ENCODE measurements around the gene PUM1. TPM values are rescaled to one million over a fixed set of nuclear protein-coding genes. Genes with fewer than 3 reads are reported as not detected.

Gene PUM1
- total RNA-seq, 2 experiments from 2014 or later = 112 to 113 TPM

- Mint-ChIP-seq H3K4me3 (no peak overlapping the region), H3K9me3 (ENCODE audit: low read depth) (no peaks in the 10 kb centered on the region), H3K27me3 (peaks cover 29% of the 10 kb centered on the region), H3K27ac (no peak overlapping the region), H3K4me1 (peaks cover 14% of the 10 kb centered on the region), H3K36me3 (no peaks in the 10 kb centered on the region)
- CTCF ChIA-PET = interaction anchor here (1.1 to 6.7 kb wide), 10 partner anchors 9 to 193 kb away, joined by 3 to 120 read pairs (median 8); partner anchors contain the start of gene LAPTM5
- DNase-seq = no peak
- no peak for ATAC-seq
Observed at GRCh38 chr1:30912224-30912623, 153.3 kb downstream of the PUM1 start.

GRCh38 chr1:30911059-30911954, 154.2 kb downstream of the PUM1 start:
- Mint-ChIP-seq H3K4me3 (no peak overlapping the region), H3K9me3 (ENCODE audit: low read depth) (no peaks in the 10 kb centered on the region), H3K4me1 (peaks cover 14% of the 10 kb centered on the region), H3K36me3 (no peaks in the 10 kb centered on the region), H3K27ac (no peak overlapping the region), H3K27me3 (peaks cover 36% of the 10 kb centered on the region)
- DNase-seq (peak; percentile 68), ATAC-seq (peak; percentile 42)
- CTCF ChIA-PET = interaction anchor here (0.7 to 6.7 kb wide), 22 partner anchors 8 to 192 kb away, joined by 3 to 120 read pairs (median 4); partner anchors contain the start of gene LAPTM5

- no peaks in the 10 kb centered on the region for H3K9me3 Mint-ChIP-seq (ENCODE audit: low read depth)
- H3K4me1 Mint-ChIP-seq = peaks cover 14% of the 10 kb centered on the region
- DNase-seq = no peak
- H3K36me3 Mint-ChIP-seq = no peaks in the 10 kb centered on the region
- peaks cover 51% of the 10 kb centered on the region for H3K27me3 Mint-ChIP-seq
- H3K4me3 Mint-ChIP-seq = no peak overlapping the region
- no peak for ATAC-seq
- no peak overlapping the region for H3K27ac Mint-ChIP-seq
- CTCF ChIA-PET = interaction anchor here (1.1 to 6.7 kb wide), 5 partner anchors 20 to 130 kb away, joined by 4 to 120 read pairs (median 15); no protein-coding TSS in a partner anchor
Observed at GRCh38 chr1:30909365-30910068, 156.0 kb downstream of the PUM1 start.

- Mint-ChIP-seq H3K9me3 (ENCODE audit: low read depth) (no peaks in the 10 kb centered on the region), H3K27ac (no peak within 1 kb of the TSS), H3K4me3 (peak within 1 kb of the TSS; percentile 30), H3K36me3 (no peaks in the 10 kb centered on the region), H3K4me1 (peaks cover 14% of the 10 kb centered on the region), H3K27me3 (peaks cover 55% of the 10 kb centered on the region)
- ATAC-seq (peak; percentile 70), DNase-seq (no peak)
- CTCF ChIA-PET = interaction anchor here (2.6 to 6.7 kb wide), 3 partner anchors 21 to 125 kb away, joined by 15 to 120 read pairs (median 54); no protein-coding TSS in a partner anchor
Observed at GRCh38 chr1:30908696-30909364, 156.7 kb downstream of the PUM1 start, which contains the start of gene SDC3. SDC3 (minus strand) TSS chr1:30908758; CDS start chr1:30908586, 172 bp downstream.

- Mint-ChIP-seq H3K27ac (no peak overlapping the region), H3K4me1 (peaks cover 14% of the 10 kb centered on the region), H3K4me3 (no peak overlapping the region), H3K9me3 (ENCODE audit: low read depth) (no peaks in the 10 kb centered on the region), H3K36me3 (no peaks in the 10 kb centered on the region), H3K27me3 (peaks cover 59% of the 10 kb centered on the region)
- no peak for DNase-seq
- CTCF ChIA-PET = interaction anchor here (6.7 kb wide), 1 partner anchor 106 kb away, joined by 120 read pairs; no protein-coding TSS in a partner anchor
- ATAC-seq = no peak
Observed at GRCh38 chr1:30908316-30908695, 157.2 kb downstream of the PUM1 start.

- Mint-ChIP-seq H3K27ac (no peak overlapping the region), H3K4me1 (peaks cover 10% of the 10 kb centered on the region), H3K4me3 (peak overlapping the region; percentile 29), H3K36me3 (no peaks in the 10 kb centered on the region), H3K9me3 (ENCODE audit: low read depth) (no peaks in the 10 kb centered on the region), H3K27me3 (peaks cover 63% of the 10 kb centered on the region)
- DNase-seq (no peak), ATAC-seq (no peak)
- CTCF ChIA-PET = interaction anchor here (4.5 to 6.7 kb wide), 2 partner anchors 105 to 106 kb away, joined by 22 to 120 read pairs; no protein-coding TSS in a partner anchor
Observed at GRCh38 chr1:30907481-30908315, 157.8 kb downstream of the PUM1 start.

GRCh38 chr1:30906631-30907441, 158.7 kb downstream of the PUM1 start:
- no peaks in the 10 kb centered on the region for H3K9me3 Mint-ChIP-seq (ENCODE audit: low read depth)
- CTCF ChIA-PET = interaction anchor here (4.5 kb wide), 1 partner anchor 105 kb away, joined by 22 read pairs; no protein-coding TSS in a partner anchor

GRCh38 chr1:30905916-30906620, 159.4 kb downstream of the PUM1 start:
- Mint-ChIP-seq H3K27ac (no peak overlapping the region), H3K27me3 (peaks cover 62% of the 10 kb centered on the region), H3K36me3 (no peaks in the 10 kb centered on the region), H3K9me3 (ENCODE audit: low read depth) (no peaks in the 10 kb centered on the region), H3K4me3 (no peak overlapping the region), H3K4me1 (peaks cover 8% of the 10 kb centered on the region)
- no peak for DNase-seq
- ATAC-seq = no peak
- CTCF ChIA-PET = interaction anchor here (1.1 to 4.5 kb wide), 2 partner anchors 104 to 123 kb away, joined by 3 to 22 read pairs; no protein-coding TSS in a partner anchor

More at GRCh38 chr1:30906631-30907441, 158.7 kb downstream of the PUM1 start:
- no peak overlapping the region for H3K4me3 Mint-ChIP-seq
- no peaks in the 10 kb centered on the region for H3K36me3 Mint-ChIP-seq
- H3K4me1 Mint-ChIP-seq = peaks cover 8% of the 10 kb centered on the region
- H3K27ac Mint-ChIP-seq = no peak overlapping the region
- peaks cover 63% of the 10 kb centered on the region for H3K27me3 Mint-ChIP-seq
- no peak for DNase-seq
- no peak for ATAC-seq

- Mint-ChIP-seq H3K4me1 (peaks cover 8% of the 10 kb centered on the region), H3K4me3 (no peak overlapping the region), H3K27me3 (peaks cover 56% of the 10 kb centered on the region), H3K9me3 (ENCODE audit: low read depth) (no peaks in the 10 kb centered on the region), H3K27ac (no peak overlapping the region), H3K36me3 (no peaks in the 10 kb centered on the region)
- CTCF ChIA-PET = interaction anchor here (1.1 to 4.5 kb wide), 2 partner anchors 104 to 122 kb away, joined by 3 to 22 read pairs; no protein-coding TSS in a partner anchor
- no peak for DNase-seq
- no peak for ATAC-seq
Observed at GRCh38 chr1:30905403-30905802, 160.1 kb downstream of the PUM1 start.

- DNase-seq (no peak), ATAC-seq (no peak)
- Mint-ChIP-seq H3K4me3 (no peak overlapping the region), H3K4me1 (peaks cover 8% of the 10 kb centered on the region), H3K27ac (no peak overlapping the region), H3K9me3 (ENCODE audit: low read depth) (no peaks in the 10 kb centered on the region), H3K36me3 (no peaks in the 10 kb centered on the region), H3K27me3 (peaks cover 51% of the 10 kb centered on the region)
- CTCF ChIA-PET = interaction anchor here (0.6 to 4.5 kb wide), 3 partner anchors 14 to 122 kb away, joined by 3 to 22 read pairs (median 3); no protein-coding TSS in a partner anchor
Observed at GRCh38 chr1:30904962-30905335, 160.6 kb downstream of the PUM1 start.
